Left renal cortex interstitium (tissue), 4 donors: Measurements from ENCODE around the gene PPP1R3G. TPM values are rescaled to one million over a fixed set of nuclear protein-coding genes. Genes with fewer than 3 reads are reported as not detected.

Source experiments
- DNase-seq, 4 donors: peaks; one replicate each; pipeline ENCODE4 v3.0.0-alpha.2; 2013; ENCODE audit warnings: low read depth in 4 of 4, low spot score in 2 of 4, missing footprints in 1 of 4
- polyA plus RNA-seq, 4 donors: library from polyadenylated mRNA; unstranded; fragments of 120-200 nt; gene quantifications; one replicate each; pipeline ENCODE4 v1.2.1, GENCODE V29; 2013; ENCODE audit not compliant: insufficient read length in 4 of 4

PPP1R3G gene
- polyA plus RNA-seq, 4 donors = 2.2 to 3.4 (median 2.3) TPM

GRCh38 chr6:5091210-5092069, 6.3 kb downstream of the PPP1R3G start:
- no peak for DNase-seq

GRCh38 chr6:5093231-5094015, 8.3 kb downstream of the PPP1R3G start:
- no peak for DNase-seq

GRCh38 chr6:5094327-5094726, 9.2 kb downstream of the PPP1R3G start:
- DNase-seq = no peak

GRCh38 chr6:5095236-5095635, 10.1 kb downstream of the PPP1R3G start:
- no peak for DNase-seq

GRCh38 chr6:5096482-5096881, 11.3 kb downstream of the PPP1R3G start:
- DNase-seq = no peak

GRCh38 chr6:5098501-5099270, 13.5 kb downstream of the PPP1R3G start:
- no peak for DNase-seq

- DNase-seq = no peak
Measured at GRCh38 chr6:5099537-5099936, 14.4 kb downstream of the PPP1R3G start.

GRCh38 chr6:5100806-5101205, 15.7 kb downstream of the PPP1R3G start:
- no peak for DNase-seq

- DNase-seq = no peak
Measured at GRCh38 chr6:5102267-5102970, 17.3 kb downstream of the PPP1R3G start.

- no peak for DNase-seq
Measured at GRCh38 chr6:5103250-5103649, 18.1 kb downstream of the PPP1R3G start.

- DNase-seq = no peak
Measured at GRCh38 chr6:5104667-5105066, 19.5 kb downstream of the PPP1R3G start.

GRCh38 chr6:5105146-5105545, 20.0 kb downstream of the PPP1R3G start:
- no peak for DNase-seq

- no peak for DNase-seq
Measured at GRCh38 chr6:5107341-5107740, 22.2 kb downstream of the PPP1R3G start.

- no peak for DNase-seq
Measured at GRCh38 chr6:5108068-5108467, 22.9 kb downstream of the PPP1R3G start.

- no peak for DNase-seq
Measured at GRCh38 chr6:5108536-5109150, 23.5 kb downstream of the PPP1R3G start.

GRCh38 chr6:5109436-5109835, 24.3 kb downstream of the PPP1R3G start:
- no peak for DNase-seq

- DNase-seq = no peak
Measured at GRCh38 chr6:5110246-5110645, 25.1 kb downstream of the PPP1R3G start.

GRCh38 chr6:5111626-5112025, 26.5 kb downstream of the PPP1R3G start:
- DNase-seq = no peak

GRCh38 chr6:5112066-5112799, 27.1 kb downstream of the PPP1R3G start:
- DNase-seq = no peak
